HG02642 (cell line): ENCODE measurements around the gene PTPRU.

Source experiments
- ATAC-seq: cut with Tn5 transposase; IDR thresholded peaks from one replicate; pipeline ENCODE4 v1.9.1; 2021; ENCODE audit warnings: mild to moderate bottlenecking; ENCODE audit not compliant: unreplicated experiment, poor library complexity

The PTPRU gene

DNA sequence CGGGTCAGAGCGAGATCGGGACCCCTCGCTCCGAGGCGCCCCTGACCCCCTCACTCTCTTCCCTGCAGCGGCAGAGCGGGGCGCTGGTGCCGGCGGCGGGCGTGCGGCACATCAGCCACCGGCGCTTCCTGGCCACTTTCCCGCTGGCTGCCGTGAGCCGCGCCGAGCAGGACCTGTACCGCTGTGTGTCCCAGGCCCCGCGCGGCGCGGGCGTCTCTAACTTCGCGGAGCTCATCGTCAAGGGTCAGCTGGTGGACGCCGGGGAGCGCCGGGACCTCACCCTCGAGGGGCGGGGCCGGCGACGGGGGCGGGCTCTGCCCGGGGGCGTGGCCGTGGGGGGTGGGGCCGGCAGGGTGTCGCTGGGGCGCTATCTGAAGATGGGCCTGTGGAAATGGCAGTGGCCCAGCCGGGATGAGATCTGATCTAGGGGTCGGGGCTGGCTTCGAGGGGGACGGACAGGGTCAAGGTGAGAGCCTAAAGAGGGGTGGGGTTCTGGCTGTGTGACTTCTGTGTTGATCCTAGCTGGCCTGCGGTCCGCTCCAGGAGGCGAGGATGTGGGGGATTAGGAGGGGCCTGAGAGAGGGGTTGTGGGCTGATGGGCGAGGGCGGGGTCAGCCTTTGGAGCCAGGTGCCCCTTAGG lies 23.6 kb downstream of the PTPRU start:
- ATAC-seq: no peak

DNA sequence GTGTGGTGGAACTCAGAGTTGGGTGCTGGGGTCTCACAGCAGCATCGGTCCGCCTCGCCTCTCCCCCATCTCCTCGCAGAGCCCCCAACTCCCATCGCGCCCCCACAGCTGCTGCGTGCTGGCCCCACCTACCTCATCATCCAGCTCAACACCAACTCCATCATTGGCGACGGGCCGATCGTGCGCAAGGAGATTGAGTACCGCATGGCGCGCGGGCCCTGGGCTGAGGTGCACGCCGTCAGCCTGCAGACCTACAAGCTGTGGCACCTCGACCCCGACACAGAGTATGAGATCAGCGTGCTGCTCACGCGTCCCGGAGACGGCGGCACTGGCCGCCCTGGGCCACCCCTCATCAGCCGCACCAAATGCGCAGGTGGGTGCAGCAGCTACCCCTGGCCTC lies 24.2 kb downstream of the PTPRU start:
- no peak for ATAC-seq

DNA sequence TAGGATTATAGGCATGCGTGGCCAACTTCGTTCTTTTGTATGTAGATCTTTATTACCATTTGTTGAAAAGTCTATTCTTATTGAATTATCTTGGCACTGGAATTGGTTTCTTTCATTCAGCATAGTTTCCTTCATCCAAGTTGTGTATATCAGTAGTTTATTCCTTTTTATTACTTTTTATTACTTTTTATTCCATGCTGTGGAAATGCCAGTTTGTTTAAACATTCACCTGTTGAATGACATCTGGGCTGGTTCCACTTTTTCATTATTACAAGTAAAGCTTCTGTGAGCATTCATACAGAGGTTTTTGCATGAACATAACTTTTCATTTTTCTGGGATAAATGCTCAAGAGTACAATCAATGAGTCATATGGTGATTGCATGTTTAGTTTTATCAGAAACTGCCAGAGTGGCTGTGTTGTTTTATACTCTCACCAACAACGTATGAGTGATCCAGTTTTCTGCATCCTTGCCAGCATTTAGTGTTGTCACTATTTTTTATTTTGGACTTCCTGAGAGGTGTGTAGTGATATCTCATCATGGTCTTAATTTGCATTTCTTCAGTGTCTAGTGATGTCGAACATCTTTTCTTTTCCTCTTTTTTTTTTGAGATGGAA lies 28.6 kb downstream of the PTPRU start:
- ATAC-seq: no peak

DNA sequence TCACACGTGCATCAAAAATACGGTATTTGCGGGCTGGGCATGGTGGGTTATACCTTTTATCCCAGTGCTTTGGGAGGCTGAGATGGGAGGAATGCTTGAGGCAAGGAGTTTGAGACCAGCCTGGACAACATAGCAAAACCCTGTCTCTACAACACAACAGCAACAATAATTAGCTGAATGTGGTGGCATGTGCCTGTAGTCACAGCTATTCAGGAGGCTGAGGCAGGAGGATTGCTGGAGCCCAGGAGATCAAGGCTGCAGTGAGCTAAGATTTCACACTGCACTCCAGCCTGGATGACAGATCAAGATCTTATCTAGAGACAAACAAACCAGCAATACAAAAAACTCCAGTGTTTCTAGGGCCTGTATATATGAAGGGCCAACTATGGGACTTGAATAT lies 30.6 kb downstream of the PTPRU start:
- ATAC-seq: no peak

DNA sequence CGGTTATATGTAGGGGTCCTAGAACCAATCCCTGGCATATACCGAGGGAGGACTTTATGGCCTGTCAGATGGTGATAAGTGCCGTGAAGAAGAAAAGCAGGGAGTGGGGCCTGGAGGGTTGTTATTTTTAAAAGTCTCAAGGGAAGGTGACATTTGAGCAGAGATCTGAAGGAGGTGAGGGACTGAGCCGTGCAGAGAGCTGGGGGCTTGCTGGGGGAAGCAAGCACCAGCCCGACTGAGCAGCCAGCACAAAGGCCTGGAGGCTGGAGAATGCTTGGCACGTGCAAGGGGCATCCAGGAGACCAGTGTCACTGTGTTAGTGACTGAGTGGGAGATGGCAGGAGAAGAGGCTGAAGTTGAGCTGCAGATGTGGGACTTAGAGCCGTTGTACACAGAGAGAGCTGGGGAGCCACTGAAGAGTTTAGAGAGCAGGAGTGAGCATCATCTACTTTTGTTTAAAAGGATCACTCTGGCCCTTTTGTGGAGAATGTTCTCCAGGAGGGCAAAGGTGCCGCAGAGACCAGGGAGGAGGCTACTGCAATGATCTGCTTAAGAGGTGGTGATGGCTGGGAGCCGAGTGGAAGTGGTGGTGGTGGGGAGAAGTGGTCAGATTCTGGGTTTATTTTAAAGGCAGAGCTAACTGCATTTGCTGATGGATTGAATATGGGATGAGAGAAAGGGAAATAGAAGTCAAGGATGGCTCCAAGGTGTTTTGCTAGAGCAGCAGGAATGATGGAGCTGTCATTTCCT lies 31.2 kb downstream of the PTPRU start:
- ATAC-seq: no peak

DNA sequence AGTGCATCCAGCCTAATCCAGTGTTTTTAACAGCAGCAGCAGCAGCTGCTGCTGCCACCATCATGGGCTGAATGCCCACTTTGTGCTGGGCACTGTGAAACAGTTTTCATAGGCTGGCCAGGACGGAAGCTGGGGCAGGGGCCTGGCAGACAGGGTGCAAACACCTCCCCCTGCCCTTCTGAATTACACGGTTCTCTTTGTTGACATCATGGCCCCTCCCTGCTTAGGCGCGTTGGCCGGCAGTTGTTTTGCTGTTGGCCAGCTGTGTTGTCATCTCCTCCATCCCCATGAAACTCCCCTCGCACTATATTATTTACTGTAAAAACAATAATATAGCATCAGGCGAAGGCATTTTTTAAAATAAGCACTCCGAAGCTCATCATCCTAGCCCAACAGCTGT lies 33.1 kb downstream of the PTPRU start:
- ATAC-seq: no peak

DNA sequence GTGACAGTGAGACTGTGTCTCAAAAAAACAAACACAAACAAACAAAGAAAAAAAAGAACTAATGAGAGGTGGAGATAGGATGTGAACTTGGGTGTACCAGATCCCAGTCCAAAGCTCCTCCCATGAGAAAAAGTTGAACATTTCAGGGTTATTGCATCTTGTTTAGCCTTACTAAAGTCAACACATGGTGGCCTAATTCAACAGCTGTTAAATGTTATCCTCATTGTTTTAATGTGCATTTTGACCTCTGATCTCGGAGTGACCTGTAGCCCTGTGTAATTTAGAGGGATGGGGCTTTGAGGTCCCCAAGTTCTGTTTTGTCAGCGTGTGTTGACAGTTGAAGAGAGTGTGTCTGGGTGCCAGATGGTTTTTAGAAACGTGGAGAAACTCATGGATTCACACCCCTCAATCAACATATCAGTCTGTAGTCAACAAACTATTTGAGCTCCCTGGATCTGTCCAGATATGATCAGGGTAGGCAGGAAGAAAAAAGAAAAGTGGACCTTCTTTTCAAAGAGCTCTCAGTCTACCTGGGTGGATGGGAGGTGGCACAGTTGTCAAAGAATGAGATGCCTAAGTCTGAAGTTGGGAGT lies 34.7 kb downstream of the PTPRU start:
- no peak for ATAC-seq

DNA sequence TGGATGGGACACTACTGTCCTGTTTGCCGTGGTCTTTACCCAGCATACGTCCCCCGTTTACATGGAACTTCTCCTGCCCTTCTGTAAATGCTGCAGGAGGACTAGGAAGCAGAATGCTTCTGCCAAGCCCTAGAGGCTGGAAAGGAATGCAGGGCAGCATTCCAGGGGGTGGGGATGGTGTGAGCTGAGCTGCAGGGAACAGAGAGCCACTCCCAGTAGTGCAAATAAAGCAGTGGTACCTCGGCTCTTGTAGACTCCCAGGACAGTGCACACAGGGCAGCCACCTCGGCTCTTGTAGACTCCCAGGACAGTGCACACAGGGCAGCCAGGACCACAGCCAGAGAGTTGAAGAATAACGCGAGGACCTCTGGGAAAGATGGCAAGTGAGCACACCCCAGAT lies 35.4 kb downstream of the PTPRU start:
- ATAC-seq: no peak

DNA sequence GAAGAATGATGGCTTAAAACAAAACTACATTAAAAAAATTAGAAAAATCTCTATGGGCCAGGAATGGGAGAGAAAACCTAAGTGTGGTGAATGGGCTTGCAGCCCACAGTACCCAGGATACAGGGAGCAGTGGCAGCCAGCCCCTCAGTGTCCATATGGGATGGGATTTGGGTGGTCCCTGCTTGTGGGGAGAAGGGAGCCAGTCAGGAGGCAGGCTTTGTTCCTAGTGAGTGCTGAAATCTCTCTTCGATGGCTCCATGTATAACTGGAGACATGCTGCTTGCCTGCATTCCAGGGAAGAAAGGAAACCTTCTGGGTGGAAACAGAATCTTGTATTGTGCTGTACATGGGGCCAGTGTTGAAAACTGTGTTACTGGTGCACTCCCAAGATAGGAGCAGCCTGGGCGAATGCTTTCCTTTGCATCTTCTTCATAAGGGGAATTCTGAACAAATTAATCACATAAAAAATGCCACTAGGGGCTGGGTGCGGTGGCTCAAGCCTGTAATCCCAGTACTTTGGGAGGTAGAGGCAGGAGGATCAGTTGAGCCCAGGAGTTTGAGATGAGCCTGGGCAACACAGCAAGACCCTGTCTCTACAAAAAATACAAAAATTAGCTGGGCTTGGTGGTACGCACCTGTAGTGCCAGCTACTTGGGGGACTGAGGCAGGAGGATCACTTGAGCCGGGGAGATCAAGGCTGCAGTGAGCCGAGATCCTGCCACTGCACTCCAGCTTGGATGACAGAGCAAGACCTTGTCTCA lies 36.0 kb downstream of the PTPRU start:
- ATAC-seq: no peak

DNA sequence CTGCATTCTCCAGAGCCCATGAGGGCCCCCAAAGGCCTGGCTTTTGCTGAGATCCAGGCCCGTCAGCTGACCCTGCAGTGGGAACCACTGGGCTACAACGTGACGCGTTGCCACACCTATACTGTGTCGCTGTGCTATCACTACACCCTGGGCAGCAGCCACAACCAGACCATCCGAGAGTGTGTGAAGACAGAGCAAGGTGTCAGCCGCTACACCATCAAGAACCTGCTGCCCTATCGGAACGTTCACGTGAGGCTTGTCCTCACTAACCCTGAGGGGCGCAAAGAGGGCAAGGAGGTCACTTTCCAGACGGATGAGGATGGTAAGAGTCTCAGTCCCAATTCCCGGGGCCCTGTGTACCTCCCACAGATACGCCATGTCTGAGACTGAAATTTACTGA lies 39.1 kb downstream of the PTPRU start:
- no peak for ATAC-seq

DNA sequence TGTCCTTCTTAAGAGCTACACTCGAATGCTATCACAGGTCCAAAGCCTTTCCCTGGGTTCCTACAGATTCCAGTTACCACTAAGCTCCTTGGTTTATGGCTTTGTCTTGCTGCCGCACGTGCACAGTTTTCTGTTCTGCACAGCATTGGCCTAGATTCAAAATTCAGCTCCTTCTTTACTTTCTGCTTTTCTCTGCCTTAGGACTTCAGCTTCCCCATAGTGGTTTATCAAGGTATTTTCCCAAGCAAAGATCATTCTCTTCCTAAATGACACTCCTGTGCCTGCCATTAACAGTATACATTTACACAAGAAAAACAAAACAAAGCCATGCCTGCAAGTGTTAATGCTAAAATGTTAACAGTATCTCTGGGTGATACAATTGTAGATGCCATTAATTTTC lies 41.8 kb downstream of the PTPRU start:
- no peak for ATAC-seq

DNA sequence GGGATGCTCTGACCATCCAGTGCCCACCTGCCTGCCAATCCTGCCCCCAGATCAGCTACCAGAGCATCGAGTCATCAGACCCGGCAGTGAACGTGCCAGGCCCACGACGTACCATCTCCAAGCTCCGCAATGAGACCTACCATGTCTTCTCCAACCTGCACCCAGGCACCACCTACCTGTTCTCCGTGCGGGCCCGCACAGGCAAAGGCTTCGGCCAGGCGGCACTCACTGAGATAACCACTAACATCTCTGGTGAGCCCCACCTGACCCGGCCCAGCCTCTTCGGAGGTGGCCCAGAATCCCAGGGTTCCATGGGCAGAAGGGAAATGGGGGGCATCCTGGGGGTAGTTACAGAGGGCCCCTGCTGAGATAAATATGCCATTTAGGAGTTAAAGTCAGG lies 43.1 kb downstream of the PTPRU start:
- ATAC-seq: no peak

DNA sequence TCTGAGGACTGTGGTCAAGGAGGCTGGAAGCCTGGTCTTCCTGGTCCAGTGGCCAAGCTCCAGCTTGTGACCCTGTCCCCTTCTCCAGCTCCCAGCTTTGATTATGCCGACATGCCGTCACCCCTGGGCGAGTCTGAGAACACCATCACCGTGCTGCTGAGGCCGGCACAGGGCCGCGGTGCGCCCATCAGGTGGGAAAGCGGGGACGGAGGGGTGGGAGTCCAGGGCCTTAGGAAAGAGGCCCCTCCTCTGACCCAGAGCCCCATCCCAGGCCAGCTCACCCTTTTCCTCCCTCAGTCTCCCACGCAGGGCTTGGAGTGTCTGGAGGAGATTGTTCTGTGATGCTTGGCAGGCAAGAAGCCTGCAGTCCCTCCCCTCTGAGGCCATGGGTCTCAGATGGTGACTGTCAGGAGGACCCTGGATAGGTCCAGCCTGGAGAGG lies 43.6 kb downstream of the PTPRU start:
- ATAC-seq: no peak

DNA sequence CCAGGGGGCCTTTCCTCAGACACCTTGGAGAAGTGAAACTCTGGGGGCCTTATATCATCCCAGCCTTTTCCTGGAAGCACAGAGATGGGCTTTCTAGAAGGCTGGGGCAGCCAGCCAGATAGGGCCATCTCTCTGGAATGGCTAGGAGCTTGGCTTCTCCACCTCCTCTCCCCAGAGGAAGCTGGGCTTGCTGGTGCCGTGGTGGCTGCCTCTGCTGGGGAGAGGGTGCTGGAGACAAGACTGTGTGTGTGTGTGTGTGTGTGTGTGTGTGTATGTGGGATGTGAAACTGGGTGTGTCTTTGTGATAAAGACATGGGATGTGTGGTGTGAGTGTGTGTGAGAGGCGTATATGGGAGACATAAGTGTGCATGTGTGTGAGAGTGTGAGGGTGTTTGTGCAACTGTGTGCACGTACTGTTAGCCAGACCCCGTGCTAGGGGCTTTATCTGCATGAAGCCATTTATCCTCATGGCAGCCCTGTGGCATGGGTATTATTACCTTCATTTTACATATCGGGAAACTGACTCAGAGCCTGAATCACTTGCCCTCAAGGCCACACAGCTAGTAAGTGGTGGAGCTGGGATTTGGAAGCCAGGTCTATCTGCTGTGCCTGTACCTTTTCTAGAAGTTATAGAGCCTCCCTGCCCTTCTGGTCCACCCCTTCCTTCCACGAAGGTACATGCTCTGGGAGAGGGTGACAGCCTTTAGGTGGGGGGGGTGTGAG lies 44.2 kb downstream of the PTPRU start:
- no peak for ATAC-seq

DNA sequence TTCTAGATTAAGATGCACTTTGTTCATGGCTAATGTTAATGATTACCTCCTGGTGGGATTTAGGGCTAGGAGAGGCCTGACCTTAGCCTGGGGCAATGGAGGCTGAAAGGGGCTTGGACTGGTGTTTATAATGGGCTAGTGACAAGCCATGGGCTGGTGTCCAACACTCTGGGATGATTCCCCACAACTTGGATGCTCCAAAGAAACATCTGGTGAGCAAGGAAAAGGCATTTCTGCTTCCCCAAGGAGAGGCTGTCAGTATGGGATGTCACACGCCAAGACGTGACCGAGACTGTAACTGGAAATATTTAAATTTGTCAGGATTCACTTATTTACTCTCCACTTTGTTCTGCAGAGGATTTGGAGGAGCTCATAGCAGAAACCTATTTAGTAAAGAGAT lies 45.2 kb downstream of the PTPRU start:
- no peak for ATAC-seq

DNA sequence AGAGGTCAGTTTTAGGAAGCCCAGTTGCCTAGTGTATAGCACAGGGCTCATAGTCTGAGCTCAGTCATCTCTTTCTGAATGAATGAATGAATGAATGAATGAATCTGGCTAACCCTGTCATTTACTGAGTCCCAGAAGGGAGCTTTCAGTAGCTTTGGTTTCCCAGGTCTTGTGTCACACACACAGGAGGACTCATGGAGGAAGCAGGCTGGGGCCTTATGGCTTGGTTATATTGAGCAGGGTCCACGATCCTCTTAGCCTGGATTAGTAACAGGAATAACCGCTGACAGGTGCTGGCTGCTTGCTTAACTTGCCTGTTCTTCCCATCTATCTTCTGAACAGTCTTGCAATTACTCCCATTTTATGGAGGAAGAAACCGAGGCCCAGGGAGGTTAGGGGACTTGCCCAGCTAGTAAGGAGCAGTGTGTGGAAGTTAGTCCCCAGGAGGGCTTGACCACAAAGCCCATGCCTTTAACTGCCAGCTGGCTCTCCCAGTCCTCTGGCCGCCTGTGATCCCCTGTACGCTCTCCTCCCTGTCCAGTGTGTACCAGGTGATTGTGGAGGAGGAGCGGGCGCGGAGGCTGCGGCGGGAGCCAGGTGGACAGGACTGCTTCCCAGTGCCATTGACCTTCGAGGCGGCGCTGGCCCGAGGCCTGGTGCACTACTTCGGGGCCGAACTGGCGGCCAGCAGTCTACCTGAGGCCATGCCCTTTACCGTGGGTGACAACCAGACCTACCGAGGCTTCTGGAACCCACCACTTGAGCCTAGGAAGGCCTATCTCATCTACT lies 46.0 kb downstream of the PTPRU start:
- no peak for ATAC-seq

DNA sequence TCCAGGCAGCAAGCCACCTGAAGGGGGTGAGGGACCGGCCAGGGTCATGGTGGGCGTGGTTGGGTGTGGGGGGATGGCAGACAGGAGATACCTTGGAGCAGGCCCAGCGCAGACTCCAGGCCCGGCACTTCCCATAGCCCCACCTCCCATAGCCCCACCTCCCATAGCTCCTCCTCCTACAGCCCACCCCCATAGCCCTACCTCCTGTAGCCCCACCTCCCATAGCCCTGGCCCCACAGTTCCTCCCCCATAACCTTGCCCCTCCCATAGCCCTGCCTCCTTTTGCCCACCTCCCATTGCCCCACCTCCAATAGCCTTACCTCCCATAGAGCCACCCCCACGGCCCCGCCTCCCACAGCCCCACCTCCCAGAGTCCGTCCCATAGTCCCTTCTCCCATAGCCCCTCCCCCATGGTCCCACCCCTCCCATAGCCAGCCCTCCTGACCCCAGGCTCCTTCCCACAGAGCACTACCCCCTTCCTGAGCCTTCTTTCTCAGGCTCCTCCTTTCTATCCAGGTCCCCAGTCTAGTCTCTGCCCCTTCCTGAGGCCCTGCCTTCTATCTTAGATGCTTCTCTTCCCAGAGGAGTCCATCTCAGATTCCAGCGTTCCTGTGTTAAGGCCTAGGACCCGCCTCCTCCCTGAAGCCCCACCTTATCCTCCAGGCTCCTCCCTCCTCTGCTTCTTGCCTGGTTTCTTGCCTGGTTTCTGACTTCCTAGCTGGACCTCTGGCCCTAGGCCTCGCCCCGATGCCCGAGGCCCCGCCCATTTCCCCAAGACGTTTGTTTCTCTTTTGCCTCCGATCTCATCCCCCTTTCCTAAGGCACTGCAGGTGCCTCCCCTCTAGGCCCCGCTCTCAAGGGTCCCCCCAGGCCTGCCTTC lies 46.8 kb downstream of the PTPRU start:
- ATAC-seq: no peak

DNA sequence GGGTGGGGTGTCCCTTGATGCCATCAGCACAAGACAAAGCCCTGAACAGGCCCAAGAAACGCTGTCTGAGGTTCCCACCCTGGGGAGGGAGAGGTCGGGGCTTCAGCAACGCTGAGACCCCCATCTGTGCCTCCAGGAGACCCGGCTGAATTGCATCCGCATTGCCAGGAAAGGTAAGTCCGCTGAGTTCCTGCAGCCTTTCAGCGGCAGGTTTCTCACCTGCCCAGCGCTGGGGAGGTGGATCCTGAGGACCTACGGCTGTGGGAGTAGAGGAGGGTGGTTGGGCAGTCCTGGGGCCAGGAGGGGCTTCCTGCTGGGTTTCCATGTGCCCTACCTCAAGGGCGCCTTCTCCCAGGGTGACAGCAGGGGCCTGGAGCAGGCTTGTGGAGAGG lies 47.5 kb downstream of the PTPRU start:
- ATAC-seq: no peak
